Keratinocyte (primary cell): Measurements from ENCODE around the gene CCL8. TPM values are rescaled to one million over a fixed set of nuclear protein-coding genes. Genes with fewer than 3 reads are reported as not detected.
A peak's percentile ranks its signal among the peaks of the same experiment; 100 is the strongest.

ENCODE experiments used
- DNase-seq: peaks from one replicate; pipeline ENCODE4 v3.0.0-alpha.2; 2011; ENCODE audit warnings: low read depth, missing footprints, low spot score
- FAIRE-seq: peaks from 2 replicates; lab custom pipeline; 2011; peaks lifted over from hg19 to GRCh38; lab: Jason Lieb, UNC
- H2AFZ ChIP-seq: 2 replicates; pipeline ENCODE4 v1.6.0; 2012; ENCODE audit warnings: low read length, control low read depth, inconsistent platforms; ENCODE audit not compliant: control insufficient read depth
- H3K27ac ChIP-seq: 2 replicates; pipeline ENCODE4 v1.5.1; 2011; ENCODE audit warnings: low read length; ENCODE audit not compliant: control insufficient read depth, insufficient read depth
- H3K27me3 ChIP-seq: 3 replicates; pipeline ENCODE4 v1.6.0; 2011; ENCODE audit warnings: low read length; ENCODE audit not compliant: control insufficient read depth, insufficient read depth; ENCODE audit errors: extremely low read depth
- H3K36me3 ChIP-seq, 2 experiments: 2 replicates in 1 of 2; 3 replicates in 1 of 2; pipeline ENCODE4 v1.5.1; 2011; ENCODE audit warnings: low read length in 2 of 2, mild to moderate bottlenecking in 1 of 2; ENCODE audit not compliant: control insufficient read depth in 2 of 2, insufficient read depth in 2 of 2; ENCODE audit errors: extremely low read depth in 1 of 2
- H3K4me1 ChIP-seq: 3 replicates; pipeline ENCODE4 v1.5.1; 2011; ENCODE audit warnings: low read length; ENCODE audit not compliant: control insufficient read depth, insufficient read depth; ENCODE audit errors: extremely low read depth
- H3K4me2 ChIP-seq: 3 replicates; pipeline ENCODE4 v1.6.0; 2011; ENCODE audit warnings: low read depth, low read length; ENCODE audit not compliant: control insufficient read depth, insufficient read depth; ENCODE audit errors: extremely low read depth
- H3K4me3 ChIP-seq, 3 experiments: fragments of 200-600 bp in 1 of 3; sonication (generic) in 1 of 3; 2 replicates in 2 of 3; 3 replicates in 1 of 3; pipeline ENCODE4 v1.5.1; 2011 to 2016; ENCODE audit warnings: low read length in 3 of 3, mild to moderate bottlenecking in 3 of 3, control low read depth in 2 of 3, inconsistent platforms in 1 of 3, low read depth in 1 of 3, mixed read lengths in 1 of 3, mixed run types in 1 of 3, moderate library complexity in 1 of 3; ENCODE audit not compliant: control insufficient read depth in 2 of 3, insufficient read depth in 2 of 3; ENCODE audit errors: extremely low read depth in 1 of 3
- H3K79me2 ChIP-seq: 2 replicates; pipeline ENCODE4 v1.6.0; 2012; ENCODE audit warnings: low read length; ENCODE audit not compliant: control insufficient read depth, insufficient read depth
- H3K9ac ChIP-seq: 3 replicates; pipeline ENCODE4 v1.6.0; 2011; ENCODE audit warnings: low read length; ENCODE audit not compliant: control insufficient read depth, insufficient read depth; ENCODE audit errors: extremely low read depth
- H3K9me1 ChIP-seq: 3 replicates; pipeline ENCODE4 v1.6.0; 2011; ENCODE audit warnings: low read length; ENCODE audit not compliant: control insufficient read depth, insufficient read depth; ENCODE audit errors: extremely low read depth
- H3K9me3 ChIP-seq: 2 replicates; pipeline ENCODE4 v1.5.1; 2012; ENCODE audit warnings: low read depth, low read length; ENCODE audit not compliant: control insufficient read depth
- H4K20me1 ChIP-seq: 3 replicates; pipeline ENCODE4 v1.6.0; 2011; ENCODE audit warnings: low read length; ENCODE audit not compliant: control insufficient read depth, insufficient read depth; ENCODE audit errors: extremely low read depth
- CTCF ChIP-seq, 3 experiments: IDR thresholded peaks in 1 of 3; conservative IDR thresholded peaks in 1 of 3; optimal IDR thresholded peaks in 1 of 3; 2 replicates in 2 of 3; 3 replicates in 1 of 3; pipeline versions ENCODE3 to v1.5.1; 2011; ENCODE audit warnings: low read length in 3 of 3, mild to moderate bottlenecking in 3 of 3, moderate library complexity in 2 of 3, control low read depth in 1 of 3, inconsistent platforms in 1 of 3; ENCODE audit not compliant: insufficient read depth in 2 of 3; ENCODE audit errors: extremely low read depth in 1 of 3
- EZH2 ChIP-seq: IDR thresholded peaks from one replicate; pipeline ENCODE4 v1.6.1; 2012; ENCODE audit warnings: inconsistent platforms, mild to moderate bottlenecking, low read length, moderate library complexity
- dilution Hi-C: fragments of 300-500 bp; cut with MboI; formaldehyde crosslinking; loops from one replicate; pipeline ENCODE4 v1.7.0; 2020; ENCODE audit warnings: low sequenced_read_pairs; ENCODE audit not compliant: extremely low pct_ligation_motif_present
- polyA plus RNA-seq, 5 experiments: library from polyadenylated mRNA; depleted of rRNA in 3 of 5; stranded (reverse) in 3 of 5; stranded (forward) in 1 of 5; unstranded in 1 of 5; fragments of >200 nt; gene quantifications; 1 replicate in 1 of 5; 2 replicates in 3 of 5; 3 replicates in 1 of 5; pipeline versions ENCODE4 v1.2.1 to v1.2.3, GENCODE V29; 2011 to 2012; ENCODE audit warnings: missing spikeins in 2 of 5, low read depth in 1 of 5, low replicate concordance in 1 of 5

The CCL8 gene
- polyA plus RNA-seq, 1 donor (not counting 4 experiments of a cell fraction or from before 2014, with no cell fraction given), result not detected

- no peak overlapping the region for H3K4me3 ChIP-seq
- no peak for FAIRE-seq
- no peak overlapping the region for H3K9ac ChIP-seq
- H3K9me3 ChIP-seq, result no peaks in the 10 kb centered on the region
- no peaks in the 10 kb centered on the region for H3K36me3 ChIP-seq
- no peaks in the 10 kb centered on the region for H3K79me2 ChIP-seq
- H3K27me3 ChIP-seq, result peaks cover 2% of the 10 kb centered on the region
- no peak overlapping the region for H2AFZ ChIP-seq
- no peaks in the 10 kb centered on the region for H3K9me1 ChIP-seq
- TF ChIP-seq EZH2, result no peak
- TF ChIP-seq CTCF (optimal IDR thresholded peaks at IDR 0.05 in 1 of 3, IDR thresholded peaks at IDR 0.05 in 1 of 3, conservative IDR thresholded peaks at IDR 0.05 in 1 of 3; ENCODE audit: extremely low read depth in 1 of 3, insufficient read depth in 2 of 3, low read length in 3 of 3), result peak in 2 of 3 experiments; percentile 15 to 18
- no peak for DNase-seq
- H4K20me1 ChIP-seq, result no peaks in the 10 kb centered on the region
- no peaks in the 10 kb centered on the region for H3K4me1 ChIP-seq
- H3K4me2 ChIP-seq, result no peak overlapping the region
- dilution Hi-C loops, result loop anchor here (25.0 kb wide), 1 partner anchor 145 kb away; no protein-coding TSS in a partner anchor
- H3K27ac ChIP-seq, result no peak overlapping the region
Measured at GRCh38 chr17:34357398-34357797, 38.2 kb downstream of the CCL8 start.

DNA sequence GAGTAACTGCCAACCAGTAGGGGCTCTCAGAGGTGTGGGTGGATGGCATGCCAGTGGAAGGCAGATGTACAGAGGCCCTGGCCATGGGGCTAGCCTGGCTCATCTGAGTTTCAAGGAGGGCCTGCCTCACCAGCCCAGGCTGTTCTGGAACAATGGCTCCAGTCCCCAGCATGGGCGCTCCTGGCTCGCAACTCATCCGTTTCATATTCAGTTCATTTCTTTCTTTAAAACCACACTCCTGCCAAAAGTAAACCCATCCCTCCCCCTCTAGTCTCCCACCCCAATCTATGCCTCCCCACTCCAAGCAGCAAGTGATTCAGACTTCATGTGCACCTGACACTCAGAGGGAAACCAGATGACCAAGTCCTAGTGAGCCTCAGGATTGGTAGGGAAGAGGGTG, 39.4 kb downstream of the CCL8 start:
- no peak overlapping the region for H3K4me2 ChIP-seq
- H3K4me1 ChIP-seq, result no peaks in the 10 kb centered on the region
- no peaks in the 10 kb centered on the region for H3K9me3 ChIP-seq
- no peak for FAIRE-seq
- H3K27ac ChIP-seq, result no peak overlapping the region
- TF ChIP-seq CTCF (optimal IDR thresholded peaks at IDR 0.05 in 1 of 3, IDR thresholded peaks at IDR 0.05 in 1 of 3, conservative IDR thresholded peaks at IDR 0.05 in 1 of 3; ENCODE audit: extremely low read depth in 1 of 3, insufficient read depth in 2 of 3, low read length in 3 of 3), result no peak
- no peak for TF ChIP-seq EZH2
- H3K27me3 ChIP-seq, result peaks cover 2% of the 10 kb centered on the region
- no peak overlapping the region for H3K4me3 ChIP-seq
- H3K9ac ChIP-seq, result no peak overlapping the region
- H3K9me1 ChIP-seq, result no peaks in the 10 kb centered on the region
- dilution Hi-C loops, result loop anchor here (25.0 kb wide), 1 partner anchor 146 kb away; no protein-coding TSS in a partner anchor
- no peaks in the 10 kb centered on the region for H3K36me3 ChIP-seq
- no peak for DNase-seq
- no peaks in the 10 kb centered on the region for H3K79me2 ChIP-seq
- no peak overlapping the region for H2AFZ ChIP-seq
- H4K20me1 ChIP-seq, result no peaks in the 10 kb centered on the region
